Endothelial cell of umbilical vein (primary cell): Measurements from ENCODE around the gene BACH2. TPM values are rescaled to one million over a fixed set of nuclear protein-coding genes. Genes with fewer than 3 reads are reported as not detected.

Experiments used
- BruUV-seq: library from RNA; stranded (reverse); fragments of 400-500 nt; replicated peaks from 2 replicates; lab custom pipeline; 2021; lab: Mats Ljungman, UMichigan
- CTCF ChIA-PET: fragments of 300-600, 350-600 bp; sonication (Branson Sonifier 250); formaldehyde crosslinking; loops from one replicate; lab custom pipeline; 2021; ENCODE audit warnings: antibody characterized with exemption, inconsistent platforms; lab: Charles Lee
- POLR2A ChIA-PET: fragments of 300-600, 350-600 bp; sonication (Branson Sonifier 250); formaldehyde crosslinking; loops from one replicate; lab custom pipeline; 2021; ENCODE audit warnings: antibody characterized with exemption, inconsistent platforms; lab: Charles Lee
- DNase-seq: peaks from one replicate; pipeline ENCODE4 v3.0.0-alpha.2; 2011; ENCODE audit warnings: low read depth, low spot score
- FAIRE-seq: peaks from 2 replicates; lab custom pipeline; 2011; peaks lifted over from hg19 to GRCh38; lab: Jason Lieb, UNC
- H2AFZ ChIP-seq: 2 replicates; pipeline ENCODE4 v1.6.0; 2012; ENCODE audit warnings: low read depth, low read length, control low read depth, inconsistent platforms
- H3K27ac ChIP-seq: 2 replicates; pipeline ENCODE4 v1.5.1; 2011; ENCODE audit warnings: low read depth, mild to moderate bottlenecking, control low read depth, low read length, moderate library complexity; ENCODE audit not compliant: insufficient read depth
- H3K27me3 ChIP-seq, 2 experiments: 2 replicates each; pipeline versions ENCODE4 v1.6.0 to v1.6.1; 2011; ENCODE audit warnings: low read length in 2 of 2, mixed read lengths in 1 of 2; ENCODE audit not compliant: control insufficient read depth in 2 of 2, insufficient read depth in 2 of 2
- H3K36me3 ChIP-seq, 2 experiments: 2 replicates in 1 of 2; 3 replicates in 1 of 2; pipeline ENCODE4 v1.5.1; 2011; ENCODE audit warnings: low read length in 2 of 2, mild to moderate bottlenecking in 1 of 2, moderate library complexity in 1 of 2; ENCODE audit not compliant: control insufficient read depth in 2 of 2, insufficient read depth in 2 of 2; ENCODE audit errors: extremely low read depth in 1 of 2
- H3K4me1 ChIP-seq: 3 replicates; pipeline ENCODE4 v1.5.1; 2011; ENCODE audit warnings: mild to moderate bottlenecking, low read length; ENCODE audit not compliant: control insufficient read depth, insufficient read depth; ENCODE audit errors: extremely low read depth
- H3K4me2 ChIP-seq: 2 replicates; pipeline ENCODE4 v1.6.1; 2011; ENCODE audit warnings: low read length, control low read depth, mixed read lengths; ENCODE audit not compliant: insufficient read depth
- H3K4me3 ChIP-seq, 3 experiments: fragments of 200-600 bp in 1 of 3; sonication (generic), shearing (Covaris generic) in 1 of 3; replicated peaks in 1 of 3; 2 replicates each; pipeline ENCODE4 v1.5.1; 2011 to 2016; ENCODE audit warnings: control low read depth in 3 of 3, low read length in 3 of 3, mild to moderate bottlenecking in 2 of 3, inconsistent platforms in 1 of 3, low read depth in 1 of 3, moderate library complexity in 1 of 3; ENCODE audit not compliant: insufficient read depth in 1 of 3
- H3K79me2 ChIP-seq: 2 replicates; pipeline ENCODE4 v1.6.0; 2012; ENCODE audit warnings: low read length, inconsistent platforms; ENCODE audit not compliant: control insufficient read depth, insufficient read depth
- H3K9ac ChIP-seq: replicated peaks from 2 replicates; pipeline ENCODE3; 2011; ENCODE audit warnings: low read length, control low read depth; ENCODE audit not compliant: insufficient read depth; ENCODE audit errors: extremely low read depth
- H3K9me1 ChIP-seq: replicated peaks from 3 replicates; pipeline ENCODE4 v1.6.0; 2011; ENCODE audit warnings: mild to moderate bottlenecking, low read length; ENCODE audit not compliant: control insufficient read depth, insufficient read depth; ENCODE audit errors: extremely low read depth
- H3K9me3 ChIP-seq: replicated peaks from 2 replicates; pipeline ENCODE4 v1.5.1; 2012; ENCODE audit warnings: low read length, inconsistent platforms; ENCODE audit not compliant: control insufficient read depth, insufficient read depth
- H4K20me1 ChIP-seq: replicated peaks from 2 replicates; pipeline ENCODE3; 2011; ENCODE audit warnings: mild to moderate bottlenecking, low read length; ENCODE audit not compliant: control insufficient read depth, insufficient read depth; ENCODE audit errors: extremely low read depth
- CTCF ChIP-seq, 2 donors: IDR thresholded peaks; 1 replicate in 1 of 2; 2 replicates in 1 of 2; pipeline ENCODE4 v1.5.1; 2011; ENCODE audit warnings: low read length in 2 of 2, mild to moderate bottlenecking in 2 of 2, moderate library complexity in 2 of 2, control low read depth in 1 of 2, inconsistent platforms in 1 of 2, low read depth in 1 of 2; ENCODE audit not compliant: insufficient read depth in 1 of 2; ENCODE audit errors: extremely low read depth in 1 of 2
- EZH2 ChIP-seq: IDR thresholded peaks from 2 replicates; pipeline ENCODE4 v1.6.1; 2012; ENCODE audit warnings: borderline replicate concordance, low read depth, mild to moderate bottlenecking, moderate library complexity, low read length, inconsistent platforms; ENCODE audit not compliant: severe bottlenecking
- FOS ChIP-seq: IDR thresholded peaks from 2 replicates; pipeline ENCODE4 v1.6.1; 2011; ENCODE audit warnings: mild to moderate bottlenecking, low read length, moderate library complexity, borderline replicate concordance; ENCODE audit not compliant: insufficient read depth
- GATA2 ChIP-seq: IDR thresholded peaks from 2 replicates; pipeline ENCODE4 v1.7.0; 2011; ENCODE audit warnings: low read depth, mild to moderate bottlenecking, moderate library complexity, mixed read lengths, low read length; ENCODE audit not compliant: insufficient read length, insufficient read depth
- JUN ChIP-seq: IDR thresholded peaks from 2 replicates; pipeline ENCODE4 v1.6.1; 2011; ENCODE audit warnings: borderline replicate concordance, low read depth; ENCODE audit not compliant: insufficient read length, insufficient read depth
- MAX ChIP-seq: IDR thresholded peaks from 2 replicates; pipeline ENCODE4 v1.6.1; 2011; ENCODE audit not compliant: insufficient read depth, insufficient read length
- MYC ChIP-seq: IDR thresholded peaks from one replicate; pipeline ENCODE4 v1.6.1; 2011; ENCODE audit warnings: mild to moderate bottlenecking, low read depth, low read length
- POLR2A ChIP-seq: IDR thresholded peaks from 2 replicates; pipeline ENCODE4 v1.6.1; 2012; ENCODE audit warnings: low read depth, mild to moderate bottlenecking, control low read depth, low read length
- POLR2AphosphoS5 ChIP-seq: IDR thresholded peaks from 2 replicates; pipeline ENCODE4 v1.6.1; 2012; ENCODE audit warnings: low read depth, mild to moderate bottlenecking, control low read depth, low read length, moderate library complexity; ENCODE audit not compliant: insufficient read depth
- dilution Hi-C: fragments of 300-500 bp; cut with MboI; formaldehyde crosslinking; loops from one replicate; pipeline ENCODE4 v1.15.0; 2019; ENCODE audit warnings: low sequenced_read_pairs; ENCODE audit not compliant: extremely low pct_ligation_motif_present
- intact Hi-C: fragments of 100-400 bp; cut with micrococcal nuclease; formaldehyde crosslinking; loops from one replicate; pipeline ENCODE4 v1.10.0; 2022
- polyA plus RNA-seq, 4 experiments: library from polyadenylated mRNA; depleted of rRNA in 3 of 4; stranded (reverse) in 3 of 4; unstranded in 1 of 4; fragments of >200 nt; gene quantifications; 2 replicates each; pipeline versions ENCODE4 v1.2.1 to v1.2.3, GENCODE V29; 2011 to 2012; ENCODE audit warnings: missing spikeins in 1 of 4
- total RNA-seq: library from RNA; stranded (reverse); gene quantifications from 2 replicates; pipeline ENCODE4 v1.2.3, GENCODE V29; 2021

The BACH2 gene
- total and polyA plus RNA-seq, 2 donors (not counting 3 experiments of a cell fraction or from before 2014, with no cell fraction given) = 1.7 to 5.6 TPM

GRCh38 chr6:90175627-90176538 lies 120.8 kb downstream of the BACH2 start:
- Histone ChIP-seq H3K4me2 (no peak overlapping the region), H3K27ac (no peak overlapping the region), H3K79me2 (no peaks in the 10 kb centered on the region), H3K9me3 (no peaks in the 10 kb centered on the region), H3K9ac (no peak overlapping the region), H3K4me3 (no peak overlapping the region), H3K4me1 (no peaks in the 10 kb centered on the region), H3K27me3 (peaks cover 9 to 11% of the 10 kb centered on the region in 2 experiments), H3K36me3 (no peaks in the 10 kb centered on the region), H4K20me1 (no peaks in the 10 kb centered on the region), H2AFZ (no peak overlapping the region), H3K9me1 (no peaks in the 10 kb centered on the region)
- intact Hi-C loops (loop anchor here (10.0 kb wide), 1 partner anchor 231 kb away; no protein-coding TSS in a partner anchor), dilution Hi-C loops (no loop called here)
- POLR2A ChIA-PET = no interaction called here
- DNase-seq (no peak), FAIRE-seq (no peak)
- TF ChIP-seq EZH2 = no peak
- no peak for TF ChIP-seq POLR2A
- no peak for TF ChIP-seq JUN
- no peak for TF ChIP-seq FOS
- no peak for TF ChIP-seq GATA2
- TF ChIP-seq MAX = no peak
- no peak for TF ChIP-seq CTCF (IDR thresholded peaks at IDR 0.05; ENCODE audit: extremely low read depth in 1 of 2, insufficient read depth in 1 of 2, low read depth in 1 of 2, low read length in 2 of 2)
- TF ChIP-seq MYC = no peak
- no peak for TF ChIP-seq POLR2AphosphoS5
- CTCF ChIA-PET = interaction anchor here (0.6 to 1.5 kb wide), 3 partner anchors 16 to 236 kb away, joined by 3 read pairs; no protein-coding TSS in a partner anchor
- BruUV-seq = no TSS peak
